Body of pancreas (tissue), 4 donors: ENCODE data around the gene GRIK2.

Source experiments
- POLR2A ChIP-seq, 3 donors: fragments of 450-650 bp; IDR thresholded peaks; one replicate each; pipeline ENCODE4 v1.6.1; 2016; ENCODE audit warnings: antibody characterized with exemption in 3 of 3, mild to moderate bottlenecking in 2 of 3
- TF ChIP-seq, protein P1 (sequence below), 7 experiments: fragments of 450-650 bp in 4 of 7; fragments of 200-600 bp in 3 of 7; sonication (generic) in 3 of 7; IDR thresholded peaks; one replicate each; pipeline ENCODE4 v1.5.1; 2016 to 2019; ENCODE audit warnings: antibody characterized with exemption in 7 of 7

DNA sequence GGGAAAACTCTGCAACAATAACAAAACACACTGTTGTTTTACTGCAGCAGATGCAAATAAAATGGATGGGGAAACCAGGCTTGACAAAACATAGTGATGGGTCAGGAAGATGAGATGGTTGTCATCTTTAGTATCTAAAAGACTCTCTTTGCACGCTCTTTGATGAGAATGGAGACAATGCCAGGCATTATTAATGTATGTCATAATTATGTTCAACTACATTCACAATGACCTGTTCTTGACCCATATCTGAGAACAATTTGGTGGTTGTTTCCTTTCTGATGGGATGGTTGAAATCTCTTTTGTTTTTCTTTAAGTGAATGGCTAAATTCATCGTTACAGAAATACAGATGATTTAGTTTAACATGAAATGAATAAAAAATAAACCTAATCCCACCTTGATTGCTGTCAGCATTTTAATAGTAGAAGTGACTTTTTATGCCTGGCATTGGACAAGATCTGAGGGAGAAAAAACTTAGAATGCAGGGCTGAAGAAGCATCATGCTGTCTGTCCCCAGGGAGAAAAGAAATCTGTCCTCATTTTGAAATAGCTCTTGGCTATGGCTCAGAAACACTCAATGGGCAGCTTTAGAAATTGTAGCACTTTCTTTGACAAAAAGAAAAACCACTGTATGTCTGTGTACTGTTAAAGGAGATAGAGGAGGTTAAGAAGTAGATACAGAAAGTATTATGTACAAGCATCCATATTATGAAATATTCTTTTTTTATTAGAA, 12.4 kb upstream of the GRIK2 start:
- TF ChIP-seq, protein P1, sequence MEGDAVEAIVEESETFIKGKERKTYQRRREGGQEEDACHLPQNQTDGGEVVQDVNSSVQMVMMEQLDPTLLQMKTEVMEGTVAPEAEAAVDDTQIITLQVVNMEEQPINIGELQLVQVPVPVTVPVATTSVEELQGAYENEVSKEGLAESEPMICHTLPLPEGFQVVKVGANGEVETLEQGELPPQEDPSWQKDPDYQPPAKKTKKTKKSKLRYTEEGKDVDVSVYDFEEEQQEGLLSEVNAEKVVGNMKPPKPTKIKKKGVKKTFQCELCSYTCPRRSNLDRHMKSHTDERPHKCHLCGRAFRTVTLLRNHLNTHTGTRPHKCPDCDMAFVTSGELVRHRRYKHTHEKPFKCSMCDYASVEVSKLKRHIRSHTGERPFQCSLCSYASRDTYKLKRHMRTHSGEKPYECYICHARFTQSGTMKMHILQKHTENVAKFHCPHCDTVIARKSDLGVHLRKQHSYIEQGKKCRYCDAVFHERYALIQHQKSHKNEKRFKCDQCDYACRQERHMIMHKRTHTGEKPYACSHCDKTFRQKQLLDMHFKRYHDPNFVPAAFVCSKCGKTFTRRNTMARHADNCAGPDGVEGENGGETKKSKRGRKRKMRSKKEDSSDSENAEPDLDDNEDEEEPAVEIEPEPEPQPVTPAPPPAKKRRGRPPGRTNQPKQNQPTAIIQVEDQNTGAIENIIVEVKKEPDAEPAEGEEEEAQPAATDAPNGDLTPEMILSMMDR (IDR thresholded peaks at IDR 0.05): no peak
- no peak for TF ChIP-seq POLR2A (IDR thresholded peaks at IDR 0.05)
